GM12878 (cell line): ENCODE measurements around the gene FAM227B. TPM values are rescaled to one million over a fixed set of nuclear protein-coding genes. Genes with fewer than 3 reads are reported as not detected.

Experiments
- ATF7 ChIP-seq: fragments of 450-650 bp; IDR thresholded peaks from 2 replicates; pipeline ENCODE4 v1.6.1; 2016; ENCODE audit warnings: low read depth, mild to moderate bottlenecking
- BHLHE40 ChIP-seq, 2 experiments: fragments of 450-650 bp in 1 of 2; IDR thresholded peaks; 2 replicates each; pipeline ENCODE4 v1.6.1; 2011 to 2017; ENCODE audit warnings: low read depth in 2 of 2, borderline replicate concordance in 1 of 2, improper control_type of control experiment in 1 of 2, low read length in 1 of 2, mild to moderate bottlenecking in 1 of 2
- CHD1 ChIP-seq: IDR thresholded peaks from 2 replicates; pipeline ENCODE4 v1.6.1; 2012; ENCODE audit warnings: low read depth, low read length, improper control_type of control experiment
- CHD2 ChIP-seq: IDR thresholded peaks from 2 replicates; pipeline ENCODE4 v1.6.1; 2011; ENCODE audit warnings: low read depth, low read length, improper control_type of control experiment, borderline replicate concordance
- EGR1 ChIP-seq, 2 experiments: IDR thresholded peaks; 1 replicate in 1 of 2; 2 replicates in 1 of 2; pipeline ENCODE4 v1.6.1; 2011 to 2012; ENCODE audit warnings: low read depth in 2 of 2, low read length in 2 of 2, borderline replicate concordance in 1 of 2, mild to moderate bottlenecking in 1 of 2, moderate library complexity in 1 of 2
- GABPA ChIP-seq: IDR thresholded peaks from 2 replicates; pipeline ENCODE4 v1.6.1; 2014; ENCODE audit warnings: antibody characterized with exemption, low read depth, mild to moderate bottlenecking, inconsistent platforms
- IKZF2 ChIP-seq, 2 experiments: fragments of 450-650 bp; IDR thresholded peaks; 2 replicates each; pipeline ENCODE4 v1.6.1; 2017; ENCODE audit warnings: mild to moderate bottlenecking in 2 of 2, moderate library complexity in 2 of 2
- JUNB ChIP-seq: IDR thresholded peaks from 2 replicates; pipeline ENCODE4 v1.6.1; 2016; ENCODE audit warnings: antibody characterized with exemption, mild to moderate bottlenecking
- MEF2B ChIP-seq: fragments of 450-650 bp; IDR thresholded peaks from 2 replicates; pipeline ENCODE4 v1.6.1; 2018; ENCODE audit warnings: mild to moderate bottlenecking, moderate library complexity; ENCODE audit not compliant: partially characterized antibody, poor library complexity, severe bottlenecking
- RELA ChIP-seq: fragments of 450-650 bp; IDR thresholded peaks from 2 replicates; pipeline ENCODE4 v1.8.0; 2014; ENCODE audit warnings: borderline replicate concordance; ENCODE audit not compliant: partially characterized antibody
- SUPT20H ChIP-seq: IDR thresholded peaks from 2 replicates; pipeline ENCODE4 v1.6.1; 2011; ENCODE audit warnings: low read depth, mild to moderate bottlenecking, low read length, moderate library complexity, borderline replicate concordance; ENCODE audit not compliant: control insufficient read depth
- TCF12 ChIP-seq: IDR thresholded peaks from 2 replicates; pipeline ENCODE4 v1.6.1; 2011; ENCODE audit warnings: low read depth, mild to moderate bottlenecking, low read length
- WRNIP1 ChIP-seq: IDR thresholded peaks from 2 replicates; pipeline ENCODE4 v1.6.1; 2011; ENCODE audit warnings: low read depth, low read length, improper control_type of control experiment, borderline replicate concordance
- polyA plus RNA-seq, 11 experiments: library from polyadenylated mRNA; depleted of rRNA in 4 of 11; unstranded in 6 of 11; stranded (reverse) in 5 of 11; fragments of >200 nt; fragmentation: Nextera tagmentation in 4 of 11; fragmentation: Illumina TruSeq in 1 of 11; extraction: Ambion mirVana in 4 of 11; extraction: Trizol in 1 of 11; gene quantifications; 1 replicate in 1 of 11; 2 replicates in 10 of 11; pipeline versions ENCODE4 v1.2.1 to v1.2.3, GENCODE V29; 2011 to 2016; ENCODE audit warnings: inconsistent platforms in 2 of 11, missing spikeins in 2 of 11, low read depth in 1 of 11
- total RNA-seq, 4 experiments: library from RNA; depleted of rRNA in 3 of 4; stranded (reverse); fragments of >200 nt in 3 of 4; fragmentation: Illumina TruSeq in 1 of 4; extraction: Trizol in 1 of 4; gene quantifications; 2 replicates each; pipeline versions ENCODE4 v1.2.1 to v1.2.3, GENCODE V29; 2013 to 2021
- TF ChIP-seq, protein P1 (sequence below): fragments of 450-650 bp; formaldehyde crosslinking; IDR thresholded peaks from 2 replicates; pipeline ENCODE4 v1.4.0; 2020; ENCODE audit warnings: mild to moderate bottlenecking, moderate library complexity
- TF ChIP-seq, protein P2 (sequence below): fragments of 450-650 bp; formaldehyde crosslinking; IDR thresholded peaks from 2 replicates; pipeline ENCODE4 v1.5.0; 2022; ENCODE audit warnings: mild to moderate bottlenecking, missing genetic modification characterization
- TF ChIP-seq, protein P3 (sequence below): fragments of 450-650 bp; IDR thresholded peaks from 2 replicates; pipeline ENCODE4 v1.6.1; 2014; ENCODE audit warnings: mild to moderate bottlenecking
- TF ChIP-seq, protein P4 (sequence below): IDR thresholded peaks from 2 replicates; pipeline ENCODE4 v1.6.1; 2011; ENCODE audit warnings: low read depth, mild to moderate bottlenecking, low read length, moderate library complexity, borderline replicate concordance; ENCODE audit errors: extremely low read depth

FAM227B gene
- total and polyA plus RNA-seq, 10 of the 15 experiments (the other 5 are each of a cell fraction or from before 2014, with no cell fraction given), result 3.9 to 12.6 (median 6.9) TPM

DNA sequence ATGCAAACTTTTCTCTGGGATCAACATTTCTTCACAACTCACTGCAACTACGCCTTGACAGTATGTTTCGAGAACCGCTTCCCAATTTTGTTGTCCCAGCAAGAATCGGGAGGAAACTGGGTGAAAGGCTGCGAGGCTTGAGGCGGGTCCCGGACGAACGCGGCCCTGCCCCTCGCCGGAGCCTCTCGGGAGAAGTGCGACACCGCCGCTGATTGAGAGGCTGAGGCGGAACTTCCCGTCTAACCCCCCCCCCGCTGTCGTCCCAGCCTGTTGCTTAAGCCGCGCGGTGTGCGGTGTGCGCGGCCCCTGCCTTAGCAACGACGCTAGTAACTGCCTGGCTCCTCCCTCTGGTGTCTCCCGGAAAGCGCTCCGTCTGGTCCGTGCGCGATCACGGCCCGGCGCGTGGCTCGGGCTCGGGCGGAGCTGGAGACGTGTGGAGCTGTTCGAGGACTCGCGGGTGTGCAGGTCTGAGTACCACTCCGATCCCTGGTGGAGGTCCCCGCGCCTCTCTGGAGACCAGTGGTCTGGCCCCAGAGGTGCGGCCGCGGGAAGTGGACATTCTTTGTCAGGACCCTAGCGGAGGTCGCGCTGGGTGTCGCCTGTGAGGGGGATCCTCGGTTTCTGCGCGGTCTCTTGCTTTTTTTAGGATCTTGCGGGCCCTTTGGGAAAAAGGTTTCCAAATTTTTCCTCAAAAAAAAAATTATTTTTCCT, at the start of gene FAM227B, which contains the start of gene DTWD1 (continued):
- TF ChIP-seq, protein P1, sequence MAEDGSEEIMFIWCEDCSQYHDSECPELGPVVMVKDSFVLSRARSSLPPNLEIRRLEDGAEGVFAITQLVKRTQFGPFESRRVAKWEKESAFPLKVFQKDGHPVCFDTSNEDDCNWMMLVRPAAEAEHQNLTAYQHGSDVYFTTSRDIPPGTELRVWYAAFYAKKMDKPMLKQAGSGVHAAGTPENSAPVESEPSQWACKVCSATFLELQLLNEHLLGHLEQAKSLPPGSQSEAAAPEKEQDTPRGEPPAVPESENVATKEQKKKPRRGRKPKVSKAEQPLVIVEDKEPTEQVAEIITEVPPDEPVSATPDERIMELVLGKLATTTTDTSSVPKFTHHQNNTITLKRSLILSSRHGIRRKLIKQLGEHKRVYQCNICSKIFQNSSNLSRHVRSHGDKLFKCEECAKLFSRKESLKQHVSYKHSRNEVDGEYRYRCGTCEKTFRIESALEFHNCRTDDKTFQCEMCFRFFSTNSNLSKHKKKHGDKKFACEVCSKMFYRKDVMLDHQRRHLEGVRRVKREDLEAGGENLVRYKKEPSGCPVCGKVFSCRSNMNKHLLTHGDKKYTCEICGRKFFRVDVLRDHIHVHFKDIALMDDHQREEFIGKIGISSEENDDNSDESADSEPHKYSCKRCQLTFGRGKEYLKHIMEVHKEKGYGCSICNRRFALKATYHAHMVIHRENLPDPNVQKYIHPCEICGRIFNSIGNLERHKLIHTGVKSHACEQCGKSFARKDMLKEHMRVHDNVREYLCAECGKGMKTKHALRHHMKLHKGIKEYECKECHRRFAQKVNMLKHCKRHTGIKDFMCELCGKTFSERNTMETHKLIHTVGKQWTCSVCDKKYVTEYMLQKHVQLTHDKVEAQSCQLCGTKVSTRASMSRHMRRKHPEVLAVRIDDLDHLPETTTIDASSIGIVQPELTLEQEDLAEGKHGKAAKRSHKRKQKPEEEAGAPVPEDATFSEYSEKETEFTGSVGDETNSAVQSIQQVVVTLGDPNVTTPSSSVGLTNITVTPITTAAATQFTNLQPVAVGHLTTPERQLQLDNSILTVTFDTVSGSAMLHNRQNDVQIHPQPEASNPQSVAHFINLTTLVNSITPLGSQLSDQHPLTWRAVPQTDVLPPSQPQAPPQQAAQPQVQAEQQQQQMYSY (CRISPR knock-in tag), result no peak
- TF ChIP-seq MEF2B, result peak; percentile 68
- no peak; the same call in 1 of the 2 replicates for TF ChIP-seq CHD2
- peak; percentile 78 to 85 for TF ChIP-seq IKZF2 (IDR thresholded peaks at IDR 0.05)
- 0 out of 2 replicates have a peak, but pooled peaks have one; percentile 50 for TF ChIP-seq TCF12
- peak; percentile 87 for TF ChIP-seq GABPA
- TF ChIP-seq SUPT20H, result no peak
- TF ChIP-seq JUNB, result no peak
- TF ChIP-seq, protein P2, sequence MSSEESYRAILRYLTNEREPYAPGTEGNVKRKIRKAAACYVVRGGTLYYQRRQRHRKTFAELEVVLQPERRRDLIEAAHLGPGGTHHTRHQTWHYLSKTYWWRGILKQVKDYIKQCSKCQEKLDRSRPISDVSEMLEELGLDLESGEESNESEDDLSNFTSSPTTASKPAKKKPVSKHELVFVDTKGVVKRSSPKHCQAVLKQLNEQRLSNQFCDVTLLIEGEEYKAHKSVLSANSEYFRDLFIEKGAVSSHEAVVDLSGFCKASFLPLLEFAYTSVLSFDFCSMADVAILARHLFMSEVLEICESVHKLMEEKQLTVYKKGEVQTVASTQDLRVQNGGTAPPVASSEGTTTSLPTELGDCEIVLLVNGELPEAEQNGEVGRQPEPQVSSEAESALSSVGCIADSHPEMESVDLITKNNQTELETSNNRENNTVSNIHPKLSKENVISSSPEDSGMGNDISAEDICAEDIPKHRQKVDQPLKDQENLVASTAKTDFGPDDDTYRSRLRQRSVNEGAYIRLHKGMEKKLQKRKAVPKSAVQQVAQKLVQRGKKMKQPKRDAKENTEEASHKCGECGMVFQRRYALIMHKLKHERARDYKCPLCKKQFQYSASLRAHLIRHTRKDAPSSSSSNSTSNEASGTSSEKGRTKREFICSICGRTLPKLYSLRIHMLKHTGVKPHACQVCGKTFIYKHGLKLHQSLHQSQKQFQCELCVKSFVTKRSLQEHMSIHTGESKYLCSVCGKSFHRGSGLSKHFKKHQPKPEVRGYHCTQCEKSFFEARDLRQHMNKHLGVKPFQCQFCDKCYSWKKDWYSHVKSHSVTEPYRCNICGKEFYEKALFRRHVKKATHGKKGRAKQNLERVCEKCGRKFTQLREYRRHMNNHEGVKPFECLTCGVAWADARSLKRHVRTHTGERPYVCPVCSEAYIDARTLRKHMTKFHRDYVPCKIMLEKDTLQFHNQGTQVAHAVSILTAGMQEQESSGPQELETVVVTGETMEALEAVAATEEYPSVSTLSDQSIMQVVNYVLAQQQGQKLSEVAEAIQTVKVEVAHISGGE (CRISPR knock-in tag), result peak; percentile 94
- TF ChIP-seq, protein P3, sequence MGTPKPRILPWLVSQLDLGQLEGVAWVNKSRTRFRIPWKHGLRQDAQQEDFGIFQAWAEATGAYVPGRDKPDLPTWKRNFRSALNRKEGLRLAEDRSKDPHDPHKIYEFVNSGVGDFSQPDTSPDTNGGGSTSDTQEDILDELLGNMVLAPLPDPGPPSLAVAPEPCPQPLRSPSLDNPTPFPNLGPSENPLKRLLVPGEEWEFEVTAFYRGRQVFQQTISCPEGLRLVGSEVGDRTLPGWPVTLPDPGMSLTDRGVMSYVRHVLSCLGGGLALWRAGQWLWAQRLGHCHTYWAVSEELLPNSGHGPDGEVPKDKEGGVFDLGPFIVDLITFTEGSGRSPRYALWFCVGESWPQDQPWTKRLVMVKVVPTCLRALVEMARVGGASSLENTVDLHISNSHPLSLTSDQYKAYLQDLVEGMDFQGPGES, result peak; percentile 58
- TF ChIP-seq CHD1, result peak; percentile 93; the same call in 1 of the 2 replicates
- TF ChIP-seq RELA, result peak; percentile 97
- TF ChIP-seq, protein P4, sequence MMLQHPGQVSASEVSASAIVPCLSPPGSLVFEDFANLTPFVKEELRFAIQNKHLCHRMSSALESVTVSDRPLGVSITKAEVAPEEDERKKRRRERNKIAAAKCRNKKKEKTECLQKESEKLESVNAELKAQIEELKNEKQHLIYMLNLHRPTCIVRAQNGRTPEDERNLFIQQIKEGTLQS, result no peak
- 0 out of 2 replicates have a peak, but pooled peaks have one; percentile 70 for TF ChIP-seq WRNIP1
- TF ChIP-seq ATF7, result 0 out of 2 replicates have a peak, but pooled peaks have one; percentile 46
- TF ChIP-seq EGR1 (IDR thresholded peaks at IDR 0.05; ENCODE audit: borderline replicate concordance in 1 of 2, low read depth in 2 of 2, low read length in 2 of 2), result peak; percentile 33 to 62; a peak in 2 of 3 replicates
- peak; percentile 73 to 89; a peak in 3 of 4 replicates for TF ChIP-seq BHLHE40 (IDR thresholded peaks at IDR 0.05; ENCODE audit: borderline replicate concordance in 1 of 2, low read depth in 2 of 2, low read length in 1 of 2)
